Epithelial cell of proximal tubule (primary cell): ENCODE data around the gene RSPRY1. TPM values are rescaled to one million over a fixed set of nuclear protein-coding genes. Genes with fewer than 3 reads are reported as not detected.
"Not testable (repeated sequence)": the region's sequence is repeated elsewhere in the genome, so short reads cannot be mapped to it uniquely, and the experiment has no call there.

ENCODE experiments used
- DNase-seq: peaks from one replicate; pipeline ENCODE4 v3.0.0-alpha.2; 2011; ENCODE audit warnings: low read depth
- H3K4me3 ChIP-seq: 2 replicates; pipeline ENCODE4 v1.5.1; 2011; ENCODE audit warnings: low read depth, mild to moderate bottlenecking, low read length
- total RNA-seq: library from RNA; depleted of rRNA; stranded (reverse); fragments of >200 nt; gene quantifications from 2 replicates; pipeline ENCODE4 v1.2.3, GENCODE V29; 2015
- TF ChIP-seq, protein P1 (sequence below): conservative IDR thresholded peaks from 2 replicates; pipeline ENCODE4 v1.5.1; 2012; ENCODE audit warnings: low read depth, mild to moderate bottlenecking, low read length

RSPRY1 gene
- total RNA-seq, 1 donor from 2014 or later: 28.6 TPM

- DNase-seq: no peak
- TF ChIP-seq, protein P1, sequence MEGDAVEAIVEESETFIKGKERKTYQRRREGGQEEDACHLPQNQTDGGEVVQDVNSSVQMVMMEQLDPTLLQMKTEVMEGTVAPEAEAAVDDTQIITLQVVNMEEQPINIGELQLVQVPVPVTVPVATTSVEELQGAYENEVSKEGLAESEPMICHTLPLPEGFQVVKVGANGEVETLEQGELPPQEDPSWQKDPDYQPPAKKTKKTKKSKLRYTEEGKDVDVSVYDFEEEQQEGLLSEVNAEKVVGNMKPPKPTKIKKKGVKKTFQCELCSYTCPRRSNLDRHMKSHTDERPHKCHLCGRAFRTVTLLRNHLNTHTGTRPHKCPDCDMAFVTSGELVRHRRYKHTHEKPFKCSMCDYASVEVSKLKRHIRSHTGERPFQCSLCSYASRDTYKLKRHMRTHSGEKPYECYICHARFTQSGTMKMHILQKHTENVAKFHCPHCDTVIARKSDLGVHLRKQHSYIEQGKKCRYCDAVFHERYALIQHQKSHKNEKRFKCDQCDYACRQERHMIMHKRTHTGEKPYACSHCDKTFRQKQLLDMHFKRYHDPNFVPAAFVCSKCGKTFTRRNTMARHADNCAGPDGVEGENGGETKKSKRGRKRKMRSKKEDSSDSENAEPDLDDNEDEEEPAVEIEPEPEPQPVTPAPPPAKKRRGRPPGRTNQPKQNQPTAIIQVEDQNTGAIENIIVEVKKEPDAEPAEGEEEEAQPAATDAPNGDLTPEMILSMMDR: no peak
Measured at GRCh38 chr16:57262841-57263540, 76.9 kb downstream of the RSPRY1 start.

GRCh38 chr16:57263541-57264351 lies 77.6 kb downstream of the RSPRY1 start:
- no peak for DNase-seq
- TF ChIP-seq, protein P1: no peak
- no peak overlapping the region for H3K4me3 ChIP-seq

More at GRCh38 chr16:57262841-57263540, 76.9 kb downstream of the RSPRY1 start:
- no peak overlapping the region for H3K4me3 ChIP-seq

- TF ChIP-seq, protein P1: no peak
- H3K4me3 ChIP-seq: no peak overlapping the region
- no peak for DNase-seq
Measured at GRCh38 chr16:57264381-57264780, 78.3 kb downstream of the RSPRY1 start.

GRCh38 chr16:57264950-57265371 lies 78.8 kb downstream of the RSPRY1 start:
- no peak overlapping the region for H3K4me3 ChIP-seq
- no peak for DNase-seq
- TF ChIP-seq, protein P1: no peak

DNA sequence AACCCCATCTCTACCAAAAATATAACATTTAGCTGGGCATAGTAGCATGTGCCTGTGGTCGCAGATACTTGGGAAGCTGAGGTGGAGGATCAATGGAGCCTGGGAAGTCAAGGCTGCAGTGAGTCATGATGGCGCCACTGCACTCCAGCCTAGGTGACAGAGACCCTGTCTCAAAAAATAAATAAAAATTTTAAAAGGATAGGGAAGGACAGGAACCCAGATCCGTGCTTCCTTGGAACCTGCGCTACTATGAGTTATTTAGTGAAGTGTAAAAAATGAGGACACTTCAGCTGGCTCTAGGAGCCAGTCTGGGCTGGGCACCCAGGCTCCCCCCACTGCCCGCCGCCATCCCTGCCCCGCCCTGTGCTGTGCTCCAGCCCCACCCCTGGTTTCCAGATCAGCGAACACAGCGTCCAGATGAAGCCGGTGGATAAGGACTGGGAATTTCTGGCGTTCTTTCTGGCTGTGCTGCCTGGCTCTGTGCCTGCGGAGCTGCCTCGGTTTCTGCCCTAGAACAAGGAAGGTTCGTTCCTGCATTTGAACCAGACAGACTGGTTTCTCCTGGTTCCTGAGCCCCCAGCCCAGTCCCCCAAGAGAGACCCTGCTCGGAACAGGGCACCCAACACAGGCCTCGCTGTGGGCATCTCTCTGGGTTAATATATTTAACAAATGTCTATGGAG lies 79.9 kb downstream of the RSPRY1 start:
- TF ChIP-seq, protein P1: no peak
- no peak for DNase-seq
- H3K4me3 ChIP-seq: peak overlapping the region; percentile 39

DNA sequence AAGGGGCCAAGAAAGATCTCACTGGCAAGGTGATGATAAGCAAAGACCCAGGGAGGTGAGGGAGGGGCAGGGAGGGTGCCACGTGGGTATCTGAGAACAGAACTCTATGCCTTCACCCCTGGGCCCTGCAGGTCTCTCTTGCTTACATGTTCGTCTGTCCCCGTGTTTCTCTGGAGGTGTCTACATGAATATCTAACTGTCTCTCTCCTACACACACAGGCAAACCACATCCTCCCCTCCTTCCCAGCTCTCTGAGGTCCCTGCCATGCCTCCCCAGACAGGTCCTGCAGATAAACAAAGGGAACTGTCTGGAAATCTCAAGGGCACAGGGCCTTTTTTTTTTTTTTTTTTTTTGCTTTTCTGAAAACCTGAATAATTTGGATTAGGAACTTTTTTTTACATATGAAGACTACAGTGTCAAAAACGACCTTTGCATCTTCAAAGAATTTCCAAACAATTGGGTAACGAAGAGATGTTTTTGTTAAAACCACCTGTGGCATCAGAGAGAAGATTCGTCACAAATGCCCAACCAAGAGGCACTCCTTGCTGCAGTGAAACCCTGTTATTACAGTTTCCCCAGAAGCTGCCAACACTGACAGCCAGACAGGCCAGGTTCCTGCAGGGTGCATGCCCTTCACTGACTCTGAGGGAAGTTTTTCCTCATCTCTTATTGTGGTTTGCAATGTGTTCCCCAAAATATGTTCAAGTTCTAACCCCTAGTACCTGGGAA lies 80.6 kb downstream of the RSPRY1 start:
- TF ChIP-seq, protein P1: no peak
- DNase-seq: no peak
- peak overlapping the region; percentile 39 for H3K4me3 ChIP-seq

DNA sequence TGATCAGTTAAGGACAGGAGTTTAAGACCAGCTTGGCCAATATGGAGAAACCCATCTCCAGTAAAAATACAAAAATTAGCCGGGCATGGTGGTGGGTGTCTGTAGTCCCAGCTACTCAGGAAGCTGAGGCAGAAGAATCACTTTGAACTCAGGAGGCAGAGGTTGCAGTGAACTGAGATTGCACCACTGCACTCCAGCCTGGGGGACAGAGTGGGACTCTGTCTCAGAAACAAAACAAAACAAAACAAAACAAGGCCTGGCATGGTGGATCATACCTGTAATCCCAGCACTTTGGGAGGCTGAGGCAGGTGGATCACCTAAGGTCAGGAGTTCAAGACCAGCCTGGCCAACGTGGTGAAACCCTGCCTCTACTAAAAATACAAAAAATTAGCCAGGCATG lies 81.2 kb downstream of the RSPRY1 start:
- not testable (repeated sequence) for DNase-seq

More for the DNA sequence above, 81.2 kb downstream of the RSPRY1 start:
- not testable (repeated sequence) for H3K4me3 ChIP-seq
